ENCODE measurements around the gene FCN2.

The FCN2 gene

DNA sequence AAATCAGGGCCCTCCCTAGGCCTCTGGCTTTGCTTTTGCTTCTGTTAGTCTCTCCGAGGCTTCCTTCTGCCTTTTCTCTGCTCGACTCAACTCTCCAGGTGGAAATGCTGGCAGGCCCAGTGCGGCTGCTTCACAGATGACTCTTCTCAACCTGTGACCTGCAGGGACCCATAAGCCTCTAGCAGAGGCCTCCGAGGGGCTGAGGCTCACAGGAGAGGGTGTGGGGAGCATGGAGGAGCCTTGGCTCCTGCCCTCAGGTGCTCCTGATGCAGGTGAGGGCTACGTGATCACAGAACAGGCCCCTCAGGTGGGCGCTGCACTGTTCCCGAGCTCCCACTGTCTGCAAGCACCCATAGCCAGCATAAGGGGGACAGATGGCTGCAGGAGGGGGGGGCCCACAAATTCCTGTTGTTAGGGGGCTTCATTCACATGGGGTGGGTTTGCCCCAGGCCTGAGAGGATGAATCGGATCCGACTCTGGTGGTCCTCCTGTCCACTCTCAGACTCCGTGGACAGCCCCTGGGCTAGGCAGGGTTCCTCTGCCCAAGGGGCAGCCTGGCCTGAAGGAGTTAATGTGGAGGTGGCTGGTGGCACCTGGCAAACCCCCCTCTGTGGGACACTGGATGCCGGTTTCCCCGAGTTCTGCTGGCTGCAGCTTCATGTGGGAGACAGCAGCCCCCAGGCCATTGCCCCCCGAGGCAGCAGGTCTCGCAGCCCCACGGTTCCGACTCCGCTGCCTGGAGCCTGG, 10.9 kb upstream of the FCN2 start:
- DNase-seq (ENCODE audit: low spot score) = no peak

DNA sequence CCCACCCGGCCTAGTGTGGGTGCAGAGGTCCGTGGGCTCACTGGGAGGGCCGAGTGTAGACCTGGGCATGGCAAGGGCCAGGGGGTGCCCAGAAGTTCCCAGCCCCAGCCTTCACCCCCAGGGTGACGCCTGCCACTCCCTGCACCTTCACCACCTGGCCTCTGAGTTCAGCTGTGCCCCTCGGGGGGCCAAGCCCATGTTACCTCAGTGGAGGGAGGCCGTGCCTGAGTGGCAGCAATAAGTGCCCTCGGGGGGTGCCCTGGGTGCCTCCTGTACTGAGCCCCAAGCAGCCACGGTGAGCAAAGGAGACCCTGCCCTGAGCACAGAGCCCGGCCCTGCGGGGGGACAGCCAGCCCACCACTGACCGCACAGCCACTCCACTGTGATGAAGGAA, 10.3 kb upstream of the FCN2 start:
- no peak for DNase-seq (ENCODE audit: low spot score)

DNA sequence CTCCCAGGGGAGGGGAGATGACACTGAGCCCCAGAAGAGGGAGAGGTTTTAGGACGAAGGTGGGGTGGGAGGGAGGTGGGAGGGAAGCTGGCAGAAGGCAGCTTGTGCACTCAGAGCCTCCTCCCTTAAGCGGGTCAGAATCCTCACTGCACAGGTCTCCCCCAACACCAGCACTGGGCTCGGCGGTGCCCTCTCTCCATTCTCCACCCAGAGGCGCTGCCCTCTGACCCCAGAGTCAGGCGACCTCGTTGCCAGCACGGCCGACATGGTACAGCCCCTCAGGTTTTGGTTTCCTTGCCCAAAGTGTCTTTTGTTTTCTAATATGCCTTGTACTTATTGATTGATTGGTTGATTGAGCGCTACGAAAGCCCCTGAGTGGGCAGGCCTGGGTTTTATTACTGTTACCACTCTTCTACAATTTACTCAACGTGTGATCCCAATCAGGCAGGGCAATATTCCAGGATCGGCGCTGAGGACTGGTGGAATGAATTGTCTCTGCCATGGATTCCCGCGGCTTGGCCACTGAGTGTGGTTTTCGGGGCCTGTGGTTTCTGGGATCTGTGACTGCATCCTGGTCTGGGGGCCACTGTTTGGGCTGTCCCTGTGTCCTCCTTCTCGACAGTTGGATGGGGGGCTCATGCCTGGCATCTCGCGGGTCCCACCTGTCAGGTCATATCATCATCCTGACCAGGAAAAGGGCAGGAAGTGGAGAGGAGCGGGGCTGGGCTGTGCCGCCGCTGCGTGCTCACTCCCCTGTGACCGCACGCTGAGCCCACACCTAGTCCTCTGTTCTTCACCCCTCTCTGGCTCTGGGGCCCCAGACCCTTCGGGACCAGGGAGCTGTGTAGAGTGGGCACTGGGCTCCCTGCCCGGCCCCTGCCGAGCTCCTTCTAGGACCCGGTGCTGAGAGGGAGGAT, 9.6 kb upstream of the FCN2 start:
- DNase-seq (ENCODE audit: low spot score) = no peak

DNA sequence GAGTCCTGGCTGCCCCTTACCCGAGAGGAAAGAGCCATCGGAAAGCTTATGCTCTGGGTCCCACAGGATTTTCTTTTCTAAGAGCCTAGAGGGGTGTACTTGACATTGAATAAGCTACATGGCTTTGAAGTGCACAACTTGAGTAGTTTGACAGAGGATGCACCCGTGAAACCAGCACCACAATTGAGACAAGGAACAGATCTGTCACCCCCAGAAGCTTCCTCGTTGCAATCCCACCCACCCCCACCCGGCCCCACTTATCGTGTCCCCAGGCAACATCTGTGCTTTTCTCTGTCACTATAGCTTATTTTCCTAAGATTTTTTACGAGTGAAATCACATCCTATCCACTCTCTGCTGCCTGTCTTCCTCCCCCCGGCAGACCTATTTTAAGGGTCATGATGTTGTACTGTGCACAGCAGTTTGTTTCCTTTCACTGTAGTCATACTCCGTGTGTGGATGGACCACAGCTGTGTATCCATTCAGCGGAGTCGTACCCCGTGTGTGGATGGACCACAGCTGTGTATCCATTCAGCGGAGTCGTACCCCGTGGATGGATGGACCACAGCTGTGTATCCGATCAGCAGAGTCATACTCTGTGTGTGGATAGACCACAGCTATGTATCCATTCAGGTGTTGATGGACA, 8.8 kb upstream of the FCN2 start:
- DNase-seq (ENCODE audit: low spot score) = no peak

DNA sequence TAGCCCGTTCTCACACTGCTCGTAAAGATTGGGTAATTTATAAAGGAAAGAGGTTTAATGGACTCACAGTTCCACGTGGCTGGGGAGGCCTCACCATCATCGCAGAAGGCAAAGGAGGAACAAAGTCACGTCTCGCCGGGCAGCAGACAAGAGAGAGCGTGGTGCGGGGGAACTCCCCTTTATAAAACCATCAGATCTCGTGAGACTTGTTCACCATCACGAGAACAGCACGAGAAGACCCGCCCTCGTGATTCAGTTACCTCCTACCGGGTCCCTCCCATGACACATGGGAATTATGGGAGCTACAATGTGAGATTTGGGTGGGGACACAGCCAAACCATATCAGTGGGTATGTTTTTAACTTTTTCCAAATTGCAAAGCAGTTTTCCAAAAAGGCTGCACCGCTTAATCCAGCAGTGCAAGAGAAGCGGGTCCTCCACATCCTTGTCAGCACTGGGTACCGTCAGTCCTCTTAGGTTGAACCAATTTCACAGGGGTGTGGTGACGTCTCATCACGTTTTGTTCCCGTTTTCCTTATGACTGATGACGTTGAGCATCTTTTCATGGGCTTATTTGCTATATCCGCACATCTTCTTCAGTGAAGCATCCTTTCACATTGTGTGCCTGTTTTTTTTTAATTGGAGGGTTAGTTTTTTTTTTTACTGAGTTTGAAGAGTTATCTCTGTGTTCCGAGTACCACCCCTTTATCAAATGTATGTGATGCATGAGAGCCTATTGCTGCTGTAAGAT, 8.0 kb upstream of the FCN2 start:
- DNase-seq (ENCODE audit: low spot score) = no peak

DNA sequence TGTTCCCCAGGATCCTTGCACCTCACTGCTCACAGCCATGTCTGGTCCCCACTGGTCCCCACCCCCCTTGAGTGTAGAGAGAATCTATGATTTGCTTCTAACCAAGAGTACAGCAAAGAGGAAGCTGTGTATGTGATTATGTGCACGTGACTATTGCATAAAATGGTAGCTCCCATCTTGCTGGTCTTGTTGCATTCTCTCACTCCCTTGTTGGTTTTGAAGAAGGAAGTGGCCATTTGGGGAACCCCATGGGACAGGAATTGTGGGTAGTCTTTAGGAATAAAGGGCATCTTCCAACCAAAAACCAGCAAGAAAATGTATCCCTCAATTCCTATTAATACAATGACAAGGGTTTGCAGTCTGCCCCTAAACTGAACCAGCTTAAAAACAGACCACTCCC, 5.2 kb upstream of the FCN2 start:
- DNase-seq (ENCODE audit: low spot score) = no peak

DNA sequence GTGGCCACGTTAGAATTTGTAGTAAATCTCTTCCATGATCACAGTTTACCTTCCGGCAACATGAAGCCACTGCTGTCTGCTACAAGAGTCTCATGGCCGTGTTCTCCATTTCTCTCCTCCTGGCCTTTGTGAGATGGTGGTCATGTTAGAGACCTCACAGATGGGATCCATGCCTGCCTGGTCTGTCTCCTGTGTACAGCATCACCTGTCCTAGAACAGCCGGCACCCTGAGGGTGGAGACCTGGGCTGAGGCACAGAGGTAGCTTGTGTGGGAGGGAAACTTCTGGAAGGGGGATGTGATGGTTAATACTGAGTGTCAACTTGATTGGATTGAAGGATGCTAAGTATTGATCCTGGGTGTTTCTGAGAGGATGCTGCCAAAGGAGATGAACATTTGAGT, 3.1 kb upstream of the FCN2 start:
- no peak for DNase-seq (ENCODE audit: low spot score)

DNA sequence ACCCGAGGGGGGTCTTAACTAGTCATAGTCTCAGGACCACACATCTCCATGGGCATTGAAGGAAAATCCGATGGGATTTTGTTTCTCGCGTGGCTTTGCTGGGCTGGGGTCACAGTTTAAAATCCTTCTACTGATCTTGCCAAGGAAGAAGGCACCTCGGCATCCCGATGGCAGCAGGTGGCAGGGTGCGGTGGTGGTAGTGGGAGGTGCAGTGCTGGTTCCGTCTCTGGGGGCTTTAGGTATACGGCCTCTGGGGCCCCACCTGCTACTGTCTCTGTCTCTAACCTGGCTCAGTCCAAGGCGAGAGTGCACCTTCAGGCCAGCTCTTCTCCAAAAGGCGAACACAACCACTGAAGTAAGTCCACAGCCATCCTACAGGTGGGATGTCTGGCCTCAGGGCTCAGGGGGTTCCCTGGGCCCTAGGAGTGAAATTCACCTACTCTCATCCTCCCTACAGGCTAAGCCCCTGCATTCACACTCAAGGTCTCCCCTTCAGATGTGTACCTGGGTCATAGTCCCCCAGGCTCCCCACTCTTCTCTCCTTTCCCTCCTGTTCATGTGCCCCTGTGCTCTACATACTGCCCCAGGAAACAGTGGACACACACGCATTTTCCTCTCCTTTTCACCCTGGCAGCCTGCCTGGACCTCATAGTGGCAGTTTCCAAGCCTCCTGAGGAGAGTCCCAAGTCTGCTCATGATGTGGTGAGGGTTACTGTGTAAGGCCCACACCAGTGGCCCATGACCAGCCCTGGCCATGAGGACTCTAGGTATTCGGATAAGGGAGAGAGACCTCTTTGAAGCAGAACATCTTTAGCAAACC, 736 bp upstream of the FCN2 start:
- no peak for DNase-seq (ENCODE audit: low spot score)

DNA sequence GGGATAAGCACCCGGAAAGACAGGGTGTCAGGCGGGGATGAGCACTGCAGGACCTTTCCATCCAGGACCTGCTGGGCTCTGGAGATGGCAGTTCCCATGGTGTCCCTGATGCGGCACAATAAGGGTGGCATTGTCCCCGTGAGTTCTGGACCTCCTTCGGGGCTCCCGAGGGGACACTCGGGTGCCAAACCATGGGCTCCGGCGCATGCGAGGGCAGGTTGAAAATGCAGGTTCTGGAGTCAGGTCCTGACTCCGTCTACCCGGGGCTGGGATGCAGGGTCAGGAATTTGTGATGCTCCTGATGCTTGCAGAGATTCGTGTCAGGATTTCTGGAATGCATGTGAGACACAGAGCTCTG, 682 bp downstream of the FCN2 start:
- DNase-seq (ENCODE audit: low spot score) = no peak

DNA sequence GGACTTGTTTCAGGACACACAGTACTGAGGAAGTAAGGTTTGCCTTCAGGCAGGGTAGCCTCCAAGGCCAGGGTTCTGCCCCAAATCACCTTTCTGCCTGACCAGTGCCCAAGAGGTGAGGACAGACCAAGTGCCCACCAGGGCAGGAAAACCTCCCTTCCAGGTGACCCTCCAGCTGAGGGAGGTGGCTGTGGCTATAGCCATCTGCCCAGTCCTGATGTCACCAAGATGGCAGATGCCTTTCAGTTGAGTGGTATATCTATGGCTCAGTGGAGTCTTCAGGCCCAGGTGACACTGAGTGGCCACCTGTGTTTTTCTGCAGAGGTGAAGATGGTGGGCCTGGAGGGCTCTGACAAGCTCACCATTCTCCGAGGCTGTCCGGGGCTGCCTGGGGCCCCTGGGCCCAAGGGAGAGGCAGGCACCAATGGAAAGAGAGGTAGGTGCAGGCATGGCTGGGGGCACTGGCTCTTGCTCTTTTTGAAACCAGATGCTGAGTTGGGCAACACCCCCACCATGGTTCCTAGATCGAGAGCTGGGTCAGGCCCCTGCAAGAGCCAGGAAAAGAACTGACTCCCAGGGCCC, 1.7 kb downstream of the FCN2 start:
- no peak for DNase-seq (ENCODE audit: low spot score)

DNA sequence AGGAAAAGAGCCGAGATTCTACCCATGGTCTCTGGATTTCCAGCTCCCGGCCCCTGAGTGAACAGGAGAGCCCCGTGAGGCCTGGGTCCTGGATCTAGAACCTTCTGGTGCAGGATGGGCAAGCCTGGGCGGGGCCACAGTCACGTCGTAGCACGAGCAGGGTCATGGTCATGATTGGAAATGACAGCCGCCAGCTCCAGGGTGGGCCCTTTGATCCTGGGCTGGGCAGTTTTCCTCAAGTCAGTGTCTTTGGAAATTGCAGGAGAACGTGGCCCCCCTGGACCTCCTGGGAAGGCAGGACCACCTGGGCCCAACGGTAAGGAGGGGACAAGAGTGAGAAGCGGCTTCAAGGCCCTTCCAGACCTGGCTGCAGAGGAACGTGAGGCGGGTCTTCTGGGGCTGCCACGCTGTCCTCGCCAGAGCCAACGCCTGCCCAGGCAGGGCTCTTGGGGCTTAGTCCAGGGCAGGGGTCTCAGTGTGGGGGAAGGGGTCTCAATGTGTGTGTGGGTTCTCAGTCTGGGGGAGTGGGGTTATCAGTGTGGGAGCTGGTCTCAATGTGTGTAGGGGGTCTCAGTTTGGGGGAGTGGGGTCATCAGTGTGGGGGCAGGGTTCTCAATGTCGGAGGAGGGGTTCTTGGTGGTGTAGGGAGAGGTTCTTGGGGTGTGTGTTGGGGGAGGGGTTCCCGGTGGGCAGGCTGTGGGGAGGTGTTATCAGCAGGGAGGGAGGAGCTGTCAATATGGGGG, 2.6 kb downstream of the FCN2 start:
- DNase-seq (ENCODE audit: low spot score) = no peak

DNA sequence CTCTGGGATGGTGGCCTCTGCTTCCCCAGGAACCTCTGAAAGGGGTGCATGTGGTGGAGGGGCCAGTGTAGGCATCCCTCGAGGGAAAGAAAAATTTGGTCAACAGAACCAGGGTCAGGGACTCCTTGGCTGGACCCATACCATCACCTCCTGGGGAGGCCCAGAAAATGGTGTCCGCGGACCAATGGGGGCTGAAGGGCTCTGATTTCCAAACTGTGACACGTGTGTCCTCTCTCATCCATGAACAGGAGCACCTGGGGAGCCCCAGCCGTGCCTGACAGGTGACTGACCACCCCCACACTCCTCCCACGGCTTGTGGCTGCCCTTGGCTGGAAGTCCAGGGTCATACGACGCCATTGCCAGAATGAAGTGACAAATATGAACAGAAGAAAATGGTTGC, 3.9 kb downstream of the FCN2 start:
- no peak for DNase-seq (ENCODE audit: low spot score)

DNA sequence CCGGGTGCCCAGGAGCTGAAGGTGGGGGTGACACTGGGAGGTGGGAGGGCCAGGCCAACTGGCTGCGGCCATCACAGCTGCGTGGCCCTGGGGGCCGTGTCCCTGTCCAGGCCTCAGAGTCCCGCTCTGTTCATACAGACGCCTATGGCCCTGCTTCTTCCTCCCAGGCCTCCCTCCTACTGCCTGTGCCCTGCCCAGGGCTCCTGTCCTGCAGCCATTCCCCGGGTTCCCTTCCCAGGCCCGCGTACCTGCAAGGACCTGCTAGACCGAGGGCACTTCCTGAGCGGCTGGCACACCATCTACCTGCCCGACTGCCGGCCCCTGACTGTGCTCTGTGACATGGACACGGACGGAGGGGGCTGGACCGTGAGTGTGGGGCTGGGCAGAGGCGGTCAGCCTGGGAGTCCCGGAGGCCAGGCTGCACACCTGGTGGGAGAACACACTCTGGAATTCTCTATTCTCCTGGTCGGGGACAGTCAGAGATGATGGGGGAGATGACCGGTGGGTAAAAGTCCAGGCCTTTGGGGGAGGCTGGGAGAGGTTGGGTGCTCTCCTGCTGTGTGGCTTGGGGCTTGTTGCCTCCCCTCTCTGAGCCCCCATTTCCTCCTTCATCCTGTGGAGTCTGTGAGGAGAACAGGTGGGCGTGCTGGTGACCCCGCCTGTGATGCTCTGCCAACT, 4.5 kb downstream of the FCN2 start:
- DNase-seq (ENCODE audit: low spot score) = no peak

DNA sequence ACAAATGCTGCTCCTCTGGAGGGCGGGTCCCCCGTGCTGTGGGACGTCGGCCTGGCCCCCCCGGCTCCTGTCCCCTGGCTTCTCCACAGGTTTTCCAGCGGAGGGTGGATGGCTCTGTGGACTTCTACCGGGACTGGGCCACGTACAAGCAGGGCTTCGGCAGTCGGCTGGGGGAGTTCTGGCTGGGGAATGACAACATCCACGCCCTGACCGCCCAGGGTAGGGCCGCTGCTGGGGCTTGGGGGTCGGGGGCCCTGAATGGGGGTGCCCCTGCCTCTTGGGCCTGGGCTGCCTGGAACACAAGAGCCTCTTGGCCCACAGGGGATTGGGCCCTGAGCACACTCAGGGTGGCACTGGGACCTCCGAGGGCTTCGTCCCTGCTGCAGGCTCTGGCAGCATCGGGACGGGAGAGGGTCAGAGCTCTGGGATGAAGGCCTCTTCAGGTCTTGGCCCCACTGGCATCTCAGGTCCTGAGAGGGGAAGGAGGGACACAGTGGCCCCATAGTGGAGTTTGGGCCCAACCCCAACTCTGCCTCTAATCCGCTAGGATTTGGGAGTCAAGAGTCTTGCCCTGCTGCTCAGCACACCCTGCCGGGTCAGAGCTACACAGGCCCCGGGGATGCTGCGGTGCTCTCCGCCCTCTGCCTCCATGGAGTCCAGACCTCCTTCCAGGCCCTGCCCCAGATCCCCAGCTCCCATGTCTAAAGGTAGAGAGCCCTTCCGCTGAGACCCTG, 5.2 kb downstream of the FCN2 start:
- no peak for DNase-seq (ENCODE audit: low spot score)

DNA sequence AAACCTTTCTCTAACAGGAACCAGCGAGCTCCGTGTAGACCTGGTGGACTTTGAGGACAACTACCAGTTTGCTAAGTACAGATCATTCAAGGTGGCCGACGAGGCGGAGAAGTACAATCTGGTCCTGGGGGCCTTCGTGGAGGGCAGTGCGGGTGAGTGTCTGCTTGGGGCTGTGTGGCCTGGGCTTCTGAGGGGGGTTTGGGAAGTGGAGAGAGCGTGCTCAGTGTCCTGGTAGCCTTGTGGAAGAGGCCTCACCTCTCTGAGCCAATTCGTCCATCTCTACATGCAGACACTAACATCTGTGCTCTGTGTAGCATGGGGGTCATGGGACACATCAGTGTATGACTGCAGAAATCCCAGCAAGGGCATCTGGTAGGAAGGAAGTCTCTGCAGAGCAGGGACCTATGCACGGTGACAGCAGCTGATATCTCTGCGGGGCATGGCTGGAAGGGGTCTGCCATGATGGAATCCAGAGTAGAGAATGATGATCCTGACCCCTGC, 5.9 kb downstream of the FCN2 start:
- DNase-seq (ENCODE audit: low spot score) = no peak

DNA sequence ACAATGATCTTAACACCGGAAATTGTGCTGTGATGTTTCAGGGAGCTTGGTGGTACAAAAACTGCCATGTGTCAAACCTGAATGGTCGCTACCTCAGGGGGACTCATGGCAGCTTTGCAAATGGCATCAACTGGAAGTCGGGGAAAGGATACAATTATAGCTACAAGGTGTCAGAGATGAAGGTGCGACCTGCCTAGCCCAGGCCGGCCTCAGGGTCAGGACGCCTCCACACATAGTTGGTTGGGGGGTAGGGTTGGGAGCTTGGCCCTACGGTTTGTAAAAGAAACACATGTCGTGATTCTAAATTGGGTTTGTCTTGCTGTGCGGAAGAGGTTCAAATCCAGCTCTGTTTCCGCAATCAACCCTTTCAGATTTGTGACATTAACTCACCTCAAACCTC, 6.6 kb downstream of the FCN2 start:
- no peak for DNase-seq (ENCODE audit: low spot score)

DNA sequence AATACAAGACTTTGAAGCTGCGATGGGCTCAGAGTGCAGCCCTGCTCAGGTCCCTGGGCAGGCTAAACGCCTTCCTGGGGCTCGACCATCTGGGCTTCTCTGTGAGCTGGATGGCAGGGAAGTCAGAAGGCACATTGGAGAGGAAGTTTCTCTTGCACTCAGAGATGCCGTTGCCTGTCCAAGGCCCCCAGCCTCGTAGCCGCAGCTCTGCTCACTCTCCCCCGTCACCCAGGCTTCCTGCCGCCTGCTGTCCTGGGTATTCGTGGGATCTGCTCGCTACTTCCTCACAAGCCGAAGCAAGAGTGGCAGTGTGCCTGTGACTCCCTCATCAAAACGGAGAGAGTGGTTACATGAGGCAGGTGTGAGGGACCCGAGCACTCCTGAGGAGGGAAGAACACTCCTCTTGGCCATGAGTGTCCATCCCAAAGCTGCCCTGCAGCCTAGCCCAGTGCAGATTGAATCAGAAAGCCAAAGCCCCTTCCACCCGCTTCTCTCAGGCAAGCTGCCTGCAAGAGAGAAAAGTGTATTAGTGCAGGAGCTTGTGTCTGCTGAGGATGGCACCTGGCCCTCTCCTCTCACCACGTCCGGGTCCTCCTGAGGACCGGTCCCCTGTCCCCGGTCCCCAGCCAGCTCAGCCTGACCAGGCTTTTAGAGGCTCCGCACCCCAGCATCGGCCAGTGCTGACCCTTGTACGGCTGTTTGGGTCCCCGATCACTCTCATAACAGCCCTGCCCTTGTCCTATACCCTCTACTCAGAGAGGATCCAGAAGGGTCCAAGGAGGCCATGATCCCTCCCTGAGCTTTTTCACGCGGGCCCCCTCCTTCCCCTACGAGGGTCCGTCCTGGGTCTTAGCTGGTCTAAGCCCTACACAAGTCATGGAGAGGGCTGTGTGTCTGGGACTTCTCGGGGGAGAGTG, 7.3 kb downstream of the FCN2 start:
- DNase-seq (ENCODE audit: low spot score) = no peak
